ENCODE data around the gene IPO11.

IPO11 gene

GRCh38 chr5:62374090-62374489 is 38.5 kb upstream of the IPO11 start:
- no peaks in the 10 kb centered on the region for H3K4me1 ChIP-seq
- H3K4me3 ChIP-seq (ENCODE audit: low read depth, low read length), result no peak overlapping the region
- no peaks in the 10 kb centered on the region for H3K79me2 ChIP-seq
- H3K36me3 ChIP-seq (ENCODE audit: control insufficient read depth, insufficient read depth, low read length), result no peaks in the 10 kb centered on the region
- no peaks in the 10 kb centered on the region for H3K27me3 ChIP-seq (ENCODE audit: control insufficient read depth, insufficient read depth, low read length)
- H3K9me3 ChIP-seq (ENCODE audit: control insufficient read depth, low read length), result no peaks in the 10 kb centered on the region
- H3K27ac ChIP-seq, result no peak overlapping the region
- no peak overlapping the region for H2AFZ ChIP-seq
- no peak overlapping the region for H3K9ac ChIP-seq
- H3K4me2 ChIP-seq (ENCODE audit: low read length), result no peak overlapping the region
- no peak for TF ChIP-seq CTCF (IDR thresholded peaks at IDR 0.05)

GRCh38 chr5:62375627-62376026 is 36.9 kb upstream of the IPO11 start:
- no peak overlapping the region for H3K9ac ChIP-seq
- H3K9me3 ChIP-seq (ENCODE audit: control insufficient read depth, low read length), result no peaks in the 10 kb centered on the region
- H3K4me1 ChIP-seq, result no peaks in the 10 kb centered on the region
- H3K27ac ChIP-seq, result no peak overlapping the region
- no peaks in the 10 kb centered on the region for H3K36me3 ChIP-seq (ENCODE audit: control insufficient read depth, insufficient read depth, low read length)
- no peaks in the 10 kb centered on the region for H3K27me3 ChIP-seq (ENCODE audit: control insufficient read depth, insufficient read depth, low read length)
- no peak overlapping the region for H3K4me3 ChIP-seq (ENCODE audit: low read depth, low read length)
- H2AFZ ChIP-seq, result no peak overlapping the region
- no peaks in the 10 kb centered on the region for H3K79me2 ChIP-seq
- no peak for TF ChIP-seq CTCF (IDR thresholded peaks at IDR 0.05)
- H3K4me2 ChIP-seq (ENCODE audit: low read length), result no peak overlapping the region

GRCh38 chr5:62376064-62376463 is 36.5 kb upstream of the IPO11 start:
- TF ChIP-seq CTCF (IDR thresholded peaks at IDR 0.05), result no peak
- no peaks in the 10 kb centered on the region for H3K9me3 ChIP-seq (ENCODE audit: control insufficient read depth, low read length)
- no peak overlapping the region for H2AFZ ChIP-seq
- no peaks in the 10 kb centered on the region for H3K79me2 ChIP-seq
- H3K9ac ChIP-seq, result no peak overlapping the region
- H3K4me1 ChIP-seq, result no peaks in the 10 kb centered on the region
- no peaks in the 10 kb centered on the region for H3K27me3 ChIP-seq (ENCODE audit: control insufficient read depth, insufficient read depth, low read length)
- H3K4me3 ChIP-seq (ENCODE audit: low read depth, low read length), result no peak overlapping the region
- H3K4me2 ChIP-seq (ENCODE audit: low read length), result no peak overlapping the region
- H3K36me3 ChIP-seq (ENCODE audit: control insufficient read depth, insufficient read depth, low read length), result no peaks in the 10 kb centered on the region
- no peak overlapping the region for H3K27ac ChIP-seq

- Histone ChIP-seq H3K36me3 (ENCODE audit: control insufficient read depth, insufficient read depth, low read length) (no peaks in the 10 kb centered on the region), H3K27me3 (ENCODE audit: control insufficient read depth, insufficient read depth, low read length) (no peaks in the 10 kb centered on the region), H3K4me2 (ENCODE audit: low read length) (no peak overlapping the region), H3K9ac (no peak overlapping the region), H2AFZ (no peak overlapping the region), H3K79me2 (no peaks in the 10 kb centered on the region), H3K4me1 (no peaks in the 10 kb centered on the region), H3K4me3 (ENCODE audit: low read depth, low read length) (no peak overlapping the region), H3K27ac (no peak overlapping the region), H3K9me3 (ENCODE audit: control insufficient read depth, low read length) (no peaks in the 10 kb centered on the region)
- no peak for TF ChIP-seq CTCF (IDR thresholded peaks at IDR 0.05)
Observed at GRCh38 chr5:62385131-62385530, 27.4 kb upstream of the IPO11 start.

GRCh38 chr5:62385816-62386400 is 26.7 kb upstream of the IPO11 start:
- no peak overlapping the region for H2AFZ ChIP-seq

More at GRCh38 chr5:62385816-62386400, 26.7 kb upstream of the IPO11 start:
- Histone ChIP-seq H3K4me3 (ENCODE audit: low read depth, low read length) (no peak overlapping the region), H3K9me3 (ENCODE audit: control insufficient read depth, low read length) (no peaks in the 10 kb centered on the region), H3K27ac (no peak overlapping the region), H3K4me1 (no peaks in the 10 kb centered on the region), H3K9ac (no peak overlapping the region), H3K79me2 (no peaks in the 10 kb centered on the region), H3K4me2 (ENCODE audit: low read length) (no peak overlapping the region), H3K36me3 (ENCODE audit: control insufficient read depth, insufficient read depth, low read length) (no peaks in the 10 kb centered on the region), H3K27me3 (ENCODE audit: control insufficient read depth, insufficient read depth, low read length) (no peaks in the 10 kb centered on the region)
- TF ChIP-seq CTCF (IDR thresholded peaks at IDR 0.05), result no peak

All from parathyroid adenoma (tissue), 2 donors.